Endothelial cell of umbilical vein (primary cell): ENCODE measurements around the gene TF. TPM values are rescaled to one million over a fixed set of nuclear protein-coding genes. Genes with fewer than 3 reads are reported as not detected.
A peak's percentile ranks its signal among the peaks of the same experiment; 100 is the strongest.

Source experiments
- BruUV-seq: library from RNA; stranded (reverse); fragments of 400-500 nt; replicated peaks from 2 replicates; lab custom pipeline; 2021; lab: Mats Ljungman, UMichigan
- CTCF ChIA-PET: fragments of 300-600, 350-600 bp; sonication (Branson Sonifier 250); formaldehyde crosslinking; loops from one replicate; lab custom pipeline; 2021; ENCODE audit warnings: antibody characterized with exemption, inconsistent platforms; lab: Charles Lee
- POLR2A ChIA-PET: fragments of 300-600, 350-600 bp; sonication (Branson Sonifier 250); formaldehyde crosslinking; loops from one replicate; lab custom pipeline; 2021; ENCODE audit warnings: antibody characterized with exemption, inconsistent platforms; lab: Charles Lee
- DNase-seq: peaks from one replicate; pipeline ENCODE4 v3.0.0-alpha.2; 2011; ENCODE audit warnings: low read depth, low spot score
- FAIRE-seq: peaks from 2 replicates; lab custom pipeline; 2011; peaks lifted over from hg19 to GRCh38; lab: Jason Lieb, UNC
- H2AFZ ChIP-seq: 2 replicates; pipeline ENCODE4 v1.6.0; 2012; ENCODE audit warnings: low read depth, low read length, control low read depth, inconsistent platforms
- H3K27ac ChIP-seq: 2 replicates; pipeline ENCODE4 v1.5.1; 2011; ENCODE audit warnings: low read depth, mild to moderate bottlenecking, control low read depth, low read length, moderate library complexity; ENCODE audit not compliant: insufficient read depth
- H3K27me3 ChIP-seq, 2 experiments: 2 replicates each; pipeline versions ENCODE4 v1.6.0 to v1.6.1; 2011; ENCODE audit warnings: low read length in 2 of 2, mixed read lengths in 1 of 2; ENCODE audit not compliant: control insufficient read depth in 2 of 2, insufficient read depth in 2 of 2
- H3K36me3 ChIP-seq, 2 experiments: 2 replicates in 1 of 2; 3 replicates in 1 of 2; pipeline ENCODE4 v1.5.1; 2011; ENCODE audit warnings: low read length in 2 of 2, mild to moderate bottlenecking in 1 of 2, moderate library complexity in 1 of 2; ENCODE audit not compliant: control insufficient read depth in 2 of 2, insufficient read depth in 2 of 2; ENCODE audit errors: extremely low read depth in 1 of 2
- H3K4me1 ChIP-seq: 3 replicates; pipeline ENCODE4 v1.5.1; 2011; ENCODE audit warnings: mild to moderate bottlenecking, low read length; ENCODE audit not compliant: control insufficient read depth, insufficient read depth; ENCODE audit errors: extremely low read depth
- H3K4me2 ChIP-seq: 2 replicates; pipeline ENCODE4 v1.6.1; 2011; ENCODE audit warnings: low read length, control low read depth, mixed read lengths; ENCODE audit not compliant: insufficient read depth
- H3K4me3 ChIP-seq, 3 experiments: fragments of 200-600 bp in 1 of 3; sonication (generic), shearing (Covaris generic) in 1 of 3; replicated peaks in 1 of 3; 2 replicates each; pipeline ENCODE4 v1.5.1; 2011 to 2016; ENCODE audit warnings: control low read depth in 3 of 3, low read length in 3 of 3, mild to moderate bottlenecking in 2 of 3, inconsistent platforms in 1 of 3, low read depth in 1 of 3, moderate library complexity in 1 of 3; ENCODE audit not compliant: insufficient read depth in 1 of 3
- H3K79me2 ChIP-seq: 2 replicates; pipeline ENCODE4 v1.6.0; 2012; ENCODE audit warnings: low read length, inconsistent platforms; ENCODE audit not compliant: control insufficient read depth, insufficient read depth
- H3K9ac ChIP-seq: replicated peaks from 2 replicates; pipeline ENCODE3; 2011; ENCODE audit warnings: low read length, control low read depth; ENCODE audit not compliant: insufficient read depth; ENCODE audit errors: extremely low read depth
- H3K9me1 ChIP-seq: replicated peaks from 3 replicates; pipeline ENCODE4 v1.6.0; 2011; ENCODE audit warnings: mild to moderate bottlenecking, low read length; ENCODE audit not compliant: control insufficient read depth, insufficient read depth; ENCODE audit errors: extremely low read depth
- H3K9me3 ChIP-seq: replicated peaks from 2 replicates; pipeline ENCODE4 v1.5.1; 2012; ENCODE audit warnings: low read length, inconsistent platforms; ENCODE audit not compliant: control insufficient read depth, insufficient read depth
- H4K20me1 ChIP-seq: replicated peaks from 2 replicates; pipeline ENCODE3; 2011; ENCODE audit warnings: mild to moderate bottlenecking, low read length; ENCODE audit not compliant: control insufficient read depth, insufficient read depth; ENCODE audit errors: extremely low read depth
- CTCF ChIP-seq, 2 donors: IDR thresholded peaks; 1 replicate in 1 of 2; 2 replicates in 1 of 2; pipeline ENCODE4 v1.5.1; 2011; ENCODE audit warnings: low read length in 2 of 2, mild to moderate bottlenecking in 2 of 2, moderate library complexity in 2 of 2, control low read depth in 1 of 2, inconsistent platforms in 1 of 2, low read depth in 1 of 2; ENCODE audit not compliant: insufficient read depth in 1 of 2; ENCODE audit errors: extremely low read depth in 1 of 2
- EZH2 ChIP-seq: IDR thresholded peaks from 2 replicates; pipeline ENCODE4 v1.6.1; 2012; ENCODE audit warnings: borderline replicate concordance, low read depth, mild to moderate bottlenecking, moderate library complexity, low read length, inconsistent platforms; ENCODE audit not compliant: severe bottlenecking
- FOS ChIP-seq: IDR thresholded peaks from 2 replicates; pipeline ENCODE4 v1.6.1; 2011; ENCODE audit warnings: mild to moderate bottlenecking, low read length, moderate library complexity, borderline replicate concordance; ENCODE audit not compliant: insufficient read depth
- GATA2 ChIP-seq: IDR thresholded peaks from 2 replicates; pipeline ENCODE4 v1.7.0; 2011; ENCODE audit warnings: low read depth, mild to moderate bottlenecking, moderate library complexity, mixed read lengths, low read length; ENCODE audit not compliant: insufficient read length, insufficient read depth
- JUN ChIP-seq: IDR thresholded peaks from 2 replicates; pipeline ENCODE4 v1.6.1; 2011; ENCODE audit warnings: borderline replicate concordance, low read depth; ENCODE audit not compliant: insufficient read length, insufficient read depth
- MYC ChIP-seq: IDR thresholded peaks from one replicate; pipeline ENCODE4 v1.6.1; 2011; ENCODE audit warnings: mild to moderate bottlenecking, low read depth, low read length
- POLR2A ChIP-seq: IDR thresholded peaks from 2 replicates; pipeline ENCODE4 v1.6.1; 2012; ENCODE audit warnings: low read depth, mild to moderate bottlenecking, control low read depth, low read length
- POLR2AphosphoS5 ChIP-seq: IDR thresholded peaks from 2 replicates; pipeline ENCODE4 v1.6.1; 2012; ENCODE audit warnings: low read depth, mild to moderate bottlenecking, control low read depth, low read length, moderate library complexity; ENCODE audit not compliant: insufficient read depth
- dilution Hi-C: fragments of 300-500 bp; cut with MboI; formaldehyde crosslinking; loops from one replicate; pipeline ENCODE4 v1.15.0; 2019; ENCODE audit warnings: low sequenced_read_pairs; ENCODE audit not compliant: extremely low pct_ligation_motif_present
- intact Hi-C: fragments of 100-400 bp; cut with micrococcal nuclease; formaldehyde crosslinking; loops from one replicate; pipeline ENCODE4 v1.10.0; 2022
- polyA plus RNA-seq, 4 experiments: library from polyadenylated mRNA; depleted of rRNA in 3 of 4; stranded (reverse) in 3 of 4; unstranded in 1 of 4; fragments of >200 nt; gene quantifications; 2 replicates each; pipeline versions ENCODE4 v1.2.1 to v1.2.3, GENCODE V29; 2011 to 2012; ENCODE audit warnings: missing spikeins in 1 of 4
- total RNA-seq: library from RNA; stranded (reverse); gene quantifications from 2 replicates; pipeline ENCODE4 v1.2.3, GENCODE V29; 2021
- TF ChIP-seq, protein P1 (sequence below): IDR thresholded peaks from 2 replicates; pipeline ENCODE4 v1.6.1; 2011; ENCODE audit not compliant: insufficient read depth, insufficient read length

Gene TF
- total and polyA plus RNA-seq, 2 donors (not counting 3 experiments of a cell fraction or from before 2014, with no cell fraction given), result 0.32 to 0.69 TPM

GRCh38 chr3:133805384-133805701, 59.1 kb downstream of the TF start:
- dilution Hi-C loops (no loop called here), intact Hi-C loops (loop anchor here (2.0 to 10.0 kb wide), 5 partner anchors 233 to 1081 kb away; partner anchors contain the start of genes CDV3, NPHP3 and TMEM108)
- Histone ChIP-seq H2AFZ (peak overlapping the region; percentile 63), H3K4me2 (peak overlapping the region; percentile 74), H3K4me1 (peaks cover 6% of the 10 kb centered on the region), H3K9me3 (no peaks in the 10 kb centered on the region), H3K36me3 (peaks cover 0 to 5% of the 10 kb centered on the region in 2 experiments), H4K20me1 (no peaks in the 10 kb centered on the region), H3K27me3 (peaks cover 3 to 9% of the 10 kb centered on the region in 2 experiments), H3K9ac (no peak overlapping the region), H3K27ac (no peak overlapping the region), H3K9me1 (no peaks in the 10 kb centered on the region), H3K79me2 (peaks cover 8% of the 10 kb centered on the region), H3K4me3 (peak overlapping the region in 2 of 3 experiments; percentile 82 to 95)
- CTCF ChIA-PET, result interaction anchor here (1.3 kb wide), 1 partner anchor 12 kb away, joined by 3 read pairs; no protein-coding TSS in a partner anchor
- no peak for FAIRE-seq
- no peak for TF ChIP-seq CTCF (IDR thresholded peaks at IDR 0.05; ENCODE audit: extremely low read depth in 1 of 2, insufficient read depth in 1 of 2, low read depth in 1 of 2, low read length in 2 of 2)
- no peak for TF ChIP-seq MYC
- TF ChIP-seq, protein P1, sequence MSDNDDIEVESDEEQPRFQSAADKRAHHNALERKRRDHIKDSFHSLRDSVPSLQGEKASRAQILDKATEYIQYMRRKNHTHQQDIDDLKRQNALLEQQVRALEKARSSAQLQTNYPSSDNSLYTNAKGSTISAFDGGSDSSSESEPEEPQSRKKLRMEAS, result no peak
- no peak for TF ChIP-seq POLR2A
- TF ChIP-seq EZH2, result no peak
- no peak for TF ChIP-seq JUN
- no peak for TF ChIP-seq FOS
- TF ChIP-seq POLR2AphosphoS5, result no peak
- no peak for TF ChIP-seq GATA2
- DNase-seq, result no peak
- BruUV-seq, result no TSS peak
- POLR2A ChIA-PET, result no interaction called here
